AG10803 (cell line): ENCODE results near the gene DOCK1.

Experiments
- DNase-seq: peaks from one replicate; pipeline ENCODE4 v3.0.0; 2010; ENCODE audit warnings: low read depth
- H3K4me3 ChIP-seq: 2 replicates; pipeline ENCODE4 v1.5.1; 2011; ENCODE audit warnings: mild to moderate bottlenecking, low read length, control low read depth
- TF ChIP-seq, protein P1 (sequence below): conservative IDR thresholded peaks from 2 replicates; pipeline ENCODE4 v1.5.1; 2011; ENCODE audit warnings: mild to moderate bottlenecking, low read length, control low read depth, inconsistent platforms

The DOCK1 gene

DNA sequence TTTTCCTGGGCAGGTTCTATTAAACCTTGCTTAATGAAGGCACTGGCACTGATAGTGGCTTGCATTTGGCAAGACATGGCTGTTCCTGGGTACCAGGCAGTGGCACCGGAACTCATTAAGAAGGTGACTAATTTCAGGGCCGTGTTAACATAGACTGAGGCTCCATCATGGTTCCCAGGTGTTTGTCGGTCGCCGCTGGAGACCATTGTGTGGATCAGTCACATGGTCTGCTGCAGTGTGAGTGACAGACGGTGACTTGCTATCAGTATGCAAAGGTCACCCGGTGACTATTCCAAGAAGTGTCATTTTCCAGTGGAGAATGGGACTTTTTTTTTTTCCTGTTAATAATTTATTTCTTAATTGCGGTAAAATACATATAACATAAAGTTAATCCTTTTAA is 184.9 kb downstream of the DOCK1 start:
- DNase-seq = no peak
- H3K4me3 ChIP-seq = no peak overlapping the region
- TF ChIP-seq, protein P1, sequence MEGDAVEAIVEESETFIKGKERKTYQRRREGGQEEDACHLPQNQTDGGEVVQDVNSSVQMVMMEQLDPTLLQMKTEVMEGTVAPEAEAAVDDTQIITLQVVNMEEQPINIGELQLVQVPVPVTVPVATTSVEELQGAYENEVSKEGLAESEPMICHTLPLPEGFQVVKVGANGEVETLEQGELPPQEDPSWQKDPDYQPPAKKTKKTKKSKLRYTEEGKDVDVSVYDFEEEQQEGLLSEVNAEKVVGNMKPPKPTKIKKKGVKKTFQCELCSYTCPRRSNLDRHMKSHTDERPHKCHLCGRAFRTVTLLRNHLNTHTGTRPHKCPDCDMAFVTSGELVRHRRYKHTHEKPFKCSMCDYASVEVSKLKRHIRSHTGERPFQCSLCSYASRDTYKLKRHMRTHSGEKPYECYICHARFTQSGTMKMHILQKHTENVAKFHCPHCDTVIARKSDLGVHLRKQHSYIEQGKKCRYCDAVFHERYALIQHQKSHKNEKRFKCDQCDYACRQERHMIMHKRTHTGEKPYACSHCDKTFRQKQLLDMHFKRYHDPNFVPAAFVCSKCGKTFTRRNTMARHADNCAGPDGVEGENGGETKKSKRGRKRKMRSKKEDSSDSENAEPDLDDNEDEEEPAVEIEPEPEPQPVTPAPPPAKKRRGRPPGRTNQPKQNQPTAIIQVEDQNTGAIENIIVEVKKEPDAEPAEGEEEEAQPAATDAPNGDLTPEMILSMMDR = no peak

DNA sequence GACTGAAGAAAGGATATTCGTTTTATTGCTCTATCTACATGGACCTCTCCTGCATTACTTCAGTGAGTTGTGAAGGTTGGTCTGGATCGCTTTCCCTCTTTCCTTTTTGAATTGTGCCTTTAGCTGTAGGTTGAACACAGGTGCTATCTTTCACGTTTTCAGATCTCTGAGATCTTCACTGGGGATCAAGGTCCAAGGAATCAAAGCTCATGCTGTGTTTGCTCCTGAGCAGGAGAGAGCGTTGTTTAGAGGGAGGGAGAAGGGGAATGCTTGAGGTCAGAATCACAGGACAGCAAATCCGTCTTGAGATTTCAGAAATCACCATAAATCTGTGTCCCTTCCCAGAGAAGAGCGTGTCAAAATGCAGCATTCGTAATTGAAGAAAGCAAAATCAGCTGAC is 186.1 kb downstream of the DOCK1 start:
- no peak overlapping the region for H3K4me3 ChIP-seq
- TF ChIP-seq, protein P1 = no peak
- no peak for DNase-seq

DNA sequence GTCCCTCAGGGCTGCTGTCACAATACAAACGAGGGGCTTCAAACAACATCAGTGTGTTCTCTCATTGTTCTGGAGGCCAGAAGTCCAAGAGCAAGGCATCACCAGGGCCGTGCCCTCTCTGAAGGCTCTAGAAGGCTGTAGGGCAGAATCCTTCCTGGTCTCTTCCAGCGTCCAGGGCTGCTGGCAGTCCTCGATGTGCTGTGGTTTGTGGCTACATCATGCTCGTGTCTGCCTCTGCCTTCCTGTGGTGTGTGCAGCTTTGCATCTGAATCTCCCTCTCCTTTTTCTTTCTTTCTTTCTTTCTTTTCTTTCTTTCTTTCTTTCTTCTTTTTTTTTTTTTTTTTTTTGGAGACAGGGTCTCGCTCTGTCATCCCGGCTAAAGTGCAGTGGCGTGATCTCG is 187.7 kb downstream of the DOCK1 start:
- no peak for DNase-seq
- TF ChIP-seq, protein P1 = no peak
- H3K4me3 ChIP-seq = no peak overlapping the region

DNA sequence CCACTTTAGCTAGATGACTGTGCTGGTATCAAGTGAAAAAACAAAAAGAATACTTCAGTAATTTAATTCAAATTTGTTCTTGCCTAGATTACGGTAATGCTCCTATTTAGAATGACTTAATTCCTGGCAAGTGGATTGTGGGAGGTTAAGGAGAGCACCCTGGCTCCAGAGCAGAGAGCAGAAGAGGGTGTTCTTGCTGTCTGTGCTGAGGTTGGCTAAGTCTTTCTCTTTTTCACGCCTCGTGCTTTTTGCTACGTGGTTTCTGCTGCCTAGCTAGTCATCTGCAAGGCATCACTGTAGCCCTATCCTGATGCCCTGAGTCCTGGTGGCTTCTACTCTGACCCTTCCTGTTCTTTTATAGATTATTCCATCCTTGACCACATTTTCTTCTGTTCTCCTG is 189.8 kb downstream of the DOCK1 start:
- H3K4me3 ChIP-seq = no peak overlapping the region
- no peak for DNase-seq
- TF ChIP-seq, protein P1 = no peak

DNA sequence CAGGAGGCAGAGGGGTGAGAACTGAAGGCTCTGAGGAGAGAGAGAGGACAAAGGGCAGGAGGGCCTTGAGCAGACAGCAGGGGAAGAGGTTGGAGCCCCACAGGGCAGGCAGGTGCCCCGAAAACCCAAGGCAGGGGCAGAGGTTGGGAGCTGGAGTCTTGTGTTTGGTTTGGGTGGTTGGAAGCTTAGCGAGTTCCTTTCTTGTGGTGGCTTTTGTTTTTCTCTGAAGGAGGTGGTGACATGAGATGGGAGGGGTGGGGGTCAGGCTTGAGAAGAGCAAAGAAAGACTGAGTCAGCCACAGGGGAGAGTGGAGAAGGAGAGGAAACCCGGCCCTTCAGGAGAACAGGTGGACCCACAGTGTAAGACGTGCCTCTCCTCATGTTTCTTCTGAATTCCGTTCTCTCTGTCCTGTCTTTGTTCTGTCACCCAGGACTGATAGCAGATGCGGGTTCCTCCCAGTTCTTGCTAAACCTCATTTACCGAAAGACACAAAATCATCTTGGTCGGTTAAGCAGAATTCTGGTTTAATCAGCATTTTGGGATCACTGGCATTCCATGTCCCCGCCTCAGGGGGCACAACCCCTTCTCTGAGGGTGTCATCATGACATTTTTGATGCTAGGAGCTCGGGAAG is 195.9 kb downstream of the DOCK1 start:
- TF ChIP-seq, protein P1 = no peak
- DNase-seq = no peak
- no peak overlapping the region for H3K4me3 ChIP-seq

DNA sequence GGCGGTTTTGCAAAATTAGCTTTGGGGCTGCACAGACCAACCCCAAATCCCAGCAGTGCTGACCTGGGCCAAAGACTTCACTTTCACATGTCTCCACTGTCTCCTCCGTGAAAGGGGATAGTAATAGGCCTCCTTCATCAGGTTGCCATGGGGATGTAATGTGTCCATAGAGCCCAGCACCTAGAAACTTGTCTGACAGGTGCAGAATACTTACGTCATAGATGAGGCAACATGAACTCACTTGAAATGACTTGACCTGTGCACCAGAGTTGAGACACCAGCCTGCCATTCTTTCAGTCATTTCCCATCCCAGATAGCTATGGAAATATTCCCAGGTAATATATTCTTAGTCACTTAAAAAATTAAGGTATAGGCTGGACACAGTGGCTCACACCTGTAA is 196.9 kb downstream of the DOCK1 start:
- H3K4me3 ChIP-seq = no peak overlapping the region
- DNase-seq = no peak
- TF ChIP-seq, protein P1 = no peak

DNA sequence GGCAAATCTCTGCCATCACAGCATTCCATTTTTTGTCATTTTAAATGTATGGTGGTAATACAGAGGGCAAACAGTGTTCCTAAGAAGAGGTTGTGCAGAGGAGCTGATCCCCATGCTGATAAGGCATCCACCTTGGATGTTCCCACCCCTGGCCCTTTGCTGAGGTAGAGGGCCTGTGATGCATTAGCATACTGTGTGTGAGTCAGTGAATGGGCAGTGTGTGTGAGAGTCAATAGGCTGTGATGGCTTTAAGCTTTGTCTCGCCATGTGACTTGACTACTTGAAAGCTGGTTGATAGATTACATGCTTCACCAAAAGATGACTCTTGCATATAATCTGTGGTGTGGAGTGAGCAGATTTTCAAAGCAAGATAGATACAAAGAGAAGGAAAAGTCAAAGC is 209.9 kb downstream of the DOCK1 start:
- DNase-seq = no peak
- no peak overlapping the region for H3K4me3 ChIP-seq
- TF ChIP-seq, protein P1 = no peak
